Measurements from ENCODE around the gene ROCK1. TPM values are rescaled to one million over a fixed set of nuclear protein-coding genes. Genes with fewer than 3 reads are reported as not detected.

Gene ROCK1
- total and polyA plus RNA-seq, 11 donors = 14.1 to 46.2 (median 33.9) TPM

DNA sequence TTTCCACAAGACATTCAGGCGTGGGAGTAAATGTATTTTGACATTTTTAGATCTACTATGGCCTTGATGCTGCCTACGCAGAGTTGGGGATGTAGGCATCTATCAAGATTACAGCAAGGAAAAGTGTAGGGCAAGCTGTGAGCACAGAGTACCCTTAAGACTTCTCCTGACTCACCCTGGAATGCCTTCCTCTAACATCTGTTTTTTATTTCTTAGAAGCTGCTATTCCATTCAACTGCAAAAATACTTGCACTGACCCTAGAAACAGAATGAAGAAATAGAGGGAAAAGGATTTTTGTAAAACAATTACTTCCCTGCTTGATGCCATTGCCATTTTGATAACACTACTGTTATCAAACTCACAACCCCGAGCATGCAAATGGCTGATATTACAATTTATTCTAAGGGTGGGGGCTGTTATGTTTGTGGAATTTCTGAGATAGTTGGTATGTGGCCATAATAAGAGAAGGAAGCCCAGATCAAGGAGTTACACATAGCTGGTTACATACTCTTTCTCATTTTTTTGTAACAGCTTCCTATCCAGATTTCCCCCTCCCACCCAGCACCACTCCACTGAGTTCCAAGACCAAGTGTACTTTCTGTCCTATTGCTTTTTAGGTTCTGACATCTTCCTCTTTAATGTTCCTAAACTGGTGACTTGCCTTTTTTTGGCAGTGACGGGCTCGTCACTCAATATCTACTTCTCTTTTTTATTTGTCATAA, 6.0 kb upstream of the ROCK1 start:
- intact Hi-C loops (cut with DNase I) = loop anchor here in 3 of 10 donors (5.0 to 10.0 kb wide), 5 partner anchors 45 to 143 kb away; no protein-coding TSS in a partner anchor
- H3K36me3 ChIP-seq = no peaks in the 10 kb centered on the region
- peak overlapping the region in 1 of 12 donors; percentile 18 for H3K4me3 ChIP-seq
- ATAC-seq (peak; percentile 77 to 88 (median 84)), DNase-seq (no peak)
- H3K27ac ChIP-seq = peak overlapping the region in 11 of 12 donors; percentile 9 to 77 (median 37)
- no peak for TF ChIP-seq POLR2A (IDR thresholded peaks at IDR 0.05)
- TF ChIP-seq, protein P1, sequence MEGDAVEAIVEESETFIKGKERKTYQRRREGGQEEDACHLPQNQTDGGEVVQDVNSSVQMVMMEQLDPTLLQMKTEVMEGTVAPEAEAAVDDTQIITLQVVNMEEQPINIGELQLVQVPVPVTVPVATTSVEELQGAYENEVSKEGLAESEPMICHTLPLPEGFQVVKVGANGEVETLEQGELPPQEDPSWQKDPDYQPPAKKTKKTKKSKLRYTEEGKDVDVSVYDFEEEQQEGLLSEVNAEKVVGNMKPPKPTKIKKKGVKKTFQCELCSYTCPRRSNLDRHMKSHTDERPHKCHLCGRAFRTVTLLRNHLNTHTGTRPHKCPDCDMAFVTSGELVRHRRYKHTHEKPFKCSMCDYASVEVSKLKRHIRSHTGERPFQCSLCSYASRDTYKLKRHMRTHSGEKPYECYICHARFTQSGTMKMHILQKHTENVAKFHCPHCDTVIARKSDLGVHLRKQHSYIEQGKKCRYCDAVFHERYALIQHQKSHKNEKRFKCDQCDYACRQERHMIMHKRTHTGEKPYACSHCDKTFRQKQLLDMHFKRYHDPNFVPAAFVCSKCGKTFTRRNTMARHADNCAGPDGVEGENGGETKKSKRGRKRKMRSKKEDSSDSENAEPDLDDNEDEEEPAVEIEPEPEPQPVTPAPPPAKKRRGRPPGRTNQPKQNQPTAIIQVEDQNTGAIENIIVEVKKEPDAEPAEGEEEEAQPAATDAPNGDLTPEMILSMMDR (IDR thresholded peaks at IDR 0.05) = no peak
- 54 to 59% (median 56%) methylated on average over 5 of the region's 5 CpGs for WGBS, 4 donors
- H3K27me3 ChIP-seq = no peaks in the 10 kb centered on the region
- H3K9me3 ChIP-seq = no peaks in the 10 kb centered on the region
- H3K4me1 ChIP-seq = peaks cover 0 to 35% (median 3%) of the 10 kb centered on the region in 12 donors

DNA sequence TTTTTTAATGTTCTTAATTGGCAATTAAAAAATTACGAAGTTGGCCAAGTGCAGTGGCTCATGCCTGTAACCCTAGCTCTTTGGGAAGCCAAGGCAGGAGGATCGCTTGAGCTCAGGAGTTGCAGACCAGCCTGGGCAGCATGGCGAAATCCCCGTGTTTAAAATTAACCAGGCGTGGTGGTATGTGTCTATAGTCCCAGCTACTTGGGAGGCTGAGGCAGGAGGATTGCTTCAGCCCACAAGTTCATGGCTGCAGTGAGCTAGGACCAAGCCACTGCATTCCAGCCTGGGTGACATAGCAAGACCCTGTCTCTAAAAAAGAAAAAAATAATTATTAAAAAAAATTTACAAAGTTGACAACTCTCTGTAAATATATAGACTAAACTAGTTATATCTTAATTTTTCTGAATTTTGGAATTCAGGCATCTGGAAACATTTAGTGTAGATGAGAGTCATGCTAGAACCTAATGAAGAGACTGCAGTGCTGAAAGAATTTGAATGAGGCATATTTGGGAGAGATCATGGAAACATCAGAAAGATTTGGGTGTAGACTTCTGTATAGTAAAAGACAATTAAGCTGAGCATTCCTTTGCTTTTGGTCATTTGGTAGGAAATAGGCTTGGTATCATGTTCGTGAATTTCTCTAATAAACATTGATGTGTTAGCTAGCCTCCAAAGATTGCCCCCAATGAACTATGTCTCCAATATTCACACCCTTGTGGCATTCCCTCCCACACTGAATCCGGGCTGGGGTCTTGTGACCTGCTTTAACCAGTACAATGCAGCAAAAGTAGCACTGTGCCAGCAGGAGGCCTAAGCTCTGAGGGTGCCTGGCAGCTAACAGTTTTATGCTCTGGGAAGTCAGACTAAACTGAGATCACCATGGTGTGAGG, 4.2 kb upstream of the ROCK1 start:
- WGBS, 4 donors = 86 to 88% (median 87%) methylated on average over 7 of the region's 7 CpGs
- Histone ChIP-seq H3K27me3 (no peaks in the 10 kb centered on the region), H3K4me3 (no peak overlapping the region), H3K9me3 (no peaks in the 10 kb centered on the region), H3K4me1 (peaks cover 0 to 37% (median 4%) of the 10 kb centered on the region in 12 donors), H3K36me3 (peaks cover 0 to 3% (median 0%) of the 10 kb centered on the region in 9 donors), H3K27ac (no peak overlapping the region)
- ATAC-seq (no peak), DNase-seq (no peak)
- TF ChIP-seq POLR2A (IDR thresholded peaks at IDR 0.05) = no peak
- TF ChIP-seq, protein P1 (IDR thresholded peaks at IDR 0.05) = no peak
- intact Hi-C loops (cut with DNase I) = loop anchor here in 3 of 10 donors (5.0 to 10.0 kb wide), 5 partner anchors 47 to 141 kb away; no protein-coding TSS in a partner anchor

DNA sequence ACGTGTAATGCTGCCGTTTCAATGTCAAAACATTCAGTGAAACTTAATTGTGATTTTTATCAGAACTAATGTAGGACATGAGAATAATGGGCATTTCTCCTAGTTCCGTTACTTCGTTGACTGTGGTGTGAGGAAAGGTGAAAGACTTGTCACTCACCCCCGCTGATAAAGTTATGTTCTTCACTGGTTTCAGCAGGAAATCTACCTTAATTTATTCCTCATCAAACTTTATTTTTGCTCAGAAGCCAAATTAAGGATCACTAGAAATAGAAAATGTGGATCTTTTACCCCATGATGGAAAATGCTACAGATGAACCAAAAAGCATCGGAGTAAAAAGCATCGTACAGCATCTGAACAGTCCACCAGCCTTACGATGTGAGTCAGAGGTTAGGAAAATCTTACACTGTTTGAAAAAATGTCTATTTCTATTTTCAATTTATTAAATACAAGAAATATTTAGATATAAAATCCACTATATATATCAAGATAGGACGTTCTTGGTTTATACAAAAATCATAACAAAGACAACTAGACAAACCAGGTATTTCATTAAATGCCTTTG, 1.0 kb upstream of the ROCK1 start:
- TF ChIP-seq, protein P1 (IDR thresholded peaks at IDR 0.05) = no peak
- TF ChIP-seq POLR2A (IDR thresholded peaks at IDR 0.05) = no peak
- WGBS, 4 donors = 20 to 22% (median 21%) methylated on average over 9 of the region's 9 CpGs
- no peaks in the 10 kb centered on the region for H3K27me3 ChIP-seq
- intact Hi-C loops (cut with DNase I) = loop anchor here in 4 of 10 donors (5.0 to 10.0 kb wide), 7 partner anchors 55 to 138 kb away; no protein-coding TSS in a partner anchor
- no peaks in the 10 kb centered on the region for H3K9me3 ChIP-seq
- H3K36me3 ChIP-seq = peaks cover 0 to 3% (median 0%) of the 10 kb centered on the region in 9 donors
- ATAC-seq (no peak), DNase-seq (no peak)
- H3K4me1 ChIP-seq = peaks cover 0 to 48% (median 19%) of the 10 kb centered on the region in 12 donors
- H3K4me3 ChIP-seq = peak overlapping the region; percentile 24 to 98 (median 90)
- H3K27ac ChIP-seq = peak overlapping the region; percentile 83 to 98 (median 96)

All from heart left ventricle (tissue), 16 donors.